GM19239 (cell line): ENCODE data around the gene NOVA2.

Experiments used
- DNase-seq: peaks from one replicate; pipeline ENCODE4 v3.0.0; 2011; ENCODE audit warnings: low spot score; ENCODE audit not compliant: insufficient read length
- FAIRE-seq: peaks from 2 replicates; lab custom pipeline; 2011; peaks lifted over from hg19 to GRCh38; lab: Jason Lieb, UNC

The NOVA2 gene

GRCh38 chr19:46000491-46001246 lies 27.0 kb upstream of the NOVA2 start:
- FAIRE-seq, result peak; percentile 52
- DNase-seq, result peak; percentile 78

- DNase-seq (no peak), FAIRE-seq (no peak)
Measured at GRCh38 chr19:45999653-46000121, 26.0 kb upstream of the NOVA2 start.

GRCh38 chr19:45998834-45999233 lies 25.2 kb upstream of the NOVA2 start:
- FAIRE-seq, result no peak
- no peak for DNase-seq

GRCh38 chr19:45996933-45997332 lies 23.3 kb upstream of the NOVA2 start:
- FAIRE-seq (no peak), DNase-seq (no peak)

- DNase-seq (no peak), FAIRE-seq (peak; percentile 8)
Measured at GRCh38 chr19:45995715-45996385, 22.2 kb upstream of the NOVA2 start.

GRCh38 chr19:45994998-45995714 lies 21.5 kb upstream of the NOVA2 start, which contains the start of gene CCDC61:
TSS of gene CCDC61 (plus strand) at chr19:45995467. CDS start at chr19:46003019, 7,552 bp downstream.
- DNase-seq, result peak; percentile 90
- peak; percentile 99 for FAIRE-seq

GRCh38 chr19:45994456-45994997 lies 20.9 kb upstream of the NOVA2 start:
- DNase-seq, result no peak
- no peak for FAIRE-seq

GRCh38 chr19:45990113-45990728 lies 16.6 kb upstream of the NOVA2 start:
- FAIRE-seq (no peak), DNase-seq (no peak)

GRCh38 chr19:45985321-45985720 lies 11.7 kb upstream of the NOVA2 start:
- DNase-seq (no peak), FAIRE-seq (no peak)

GRCh38 chr19:45981350-45981749 lies 7.7 kb upstream of the NOVA2 start:
- no peak for DNase-seq
- no peak for FAIRE-seq

GRCh38 chr19:45978156-45978555 lies 4.5 kb upstream of the NOVA2 start:
- FAIRE-seq, result no peak
- no peak for DNase-seq

GRCh38 chr19:45976178-45976577 lies 2.5 kb upstream of the NOVA2 start:
- no peak for DNase-seq
- no peak for FAIRE-seq

GRCh38 chr19:45975306-45976070 lies 1.8 kb upstream of the NOVA2 start:
- FAIRE-seq (no peak), DNase-seq (no peak)

- no peak for DNase-seq
- FAIRE-seq, result no peak
Measured at GRCh38 chr19:45972947-45973540, 621 bp downstream of the NOVA2 start.

GRCh38 chr19:45972081-45972946 lies 1.4 kb downstream of the NOVA2 start:
- DNase-seq (no peak), FAIRE-seq (no peak)

- no peak for FAIRE-seq
Measured at GRCh38 chr19:45971260-45971902, 2.3 kb downstream of the NOVA2 start.

GRCh38 chr19:45969676-45970075 lies 4.0 kb downstream of the NOVA2 start:
- DNase-seq (no peak), FAIRE-seq (no peak)

More at GRCh38 chr19:45971260-45971902, 2.3 kb downstream of the NOVA2 start:
- no peak for DNase-seq

GRCh38 chr19:45968626-45969025 lies 5.0 kb downstream of the NOVA2 start:
- FAIRE-seq, result no peak
- no peak for DNase-seq
